Panc1 (cell line): Measurements from ENCODE around the gene BTLA.

Experiments
- CTCF ChIP-seq: fragments of 450-650 bp; IDR thresholded peaks from 2 replicates; pipeline ENCODE4 v1.5.1; 2017; ENCODE audit warnings: mild to moderate bottlenecking
- POLR2AphosphoS5 ChIP-seq: IDR thresholded peaks from 2 replicates; pipeline ENCODE4 v1.6.1; 2012; ENCODE audit warnings: mild to moderate bottlenecking, low read depth, low read length, moderate library complexity

DNA sequence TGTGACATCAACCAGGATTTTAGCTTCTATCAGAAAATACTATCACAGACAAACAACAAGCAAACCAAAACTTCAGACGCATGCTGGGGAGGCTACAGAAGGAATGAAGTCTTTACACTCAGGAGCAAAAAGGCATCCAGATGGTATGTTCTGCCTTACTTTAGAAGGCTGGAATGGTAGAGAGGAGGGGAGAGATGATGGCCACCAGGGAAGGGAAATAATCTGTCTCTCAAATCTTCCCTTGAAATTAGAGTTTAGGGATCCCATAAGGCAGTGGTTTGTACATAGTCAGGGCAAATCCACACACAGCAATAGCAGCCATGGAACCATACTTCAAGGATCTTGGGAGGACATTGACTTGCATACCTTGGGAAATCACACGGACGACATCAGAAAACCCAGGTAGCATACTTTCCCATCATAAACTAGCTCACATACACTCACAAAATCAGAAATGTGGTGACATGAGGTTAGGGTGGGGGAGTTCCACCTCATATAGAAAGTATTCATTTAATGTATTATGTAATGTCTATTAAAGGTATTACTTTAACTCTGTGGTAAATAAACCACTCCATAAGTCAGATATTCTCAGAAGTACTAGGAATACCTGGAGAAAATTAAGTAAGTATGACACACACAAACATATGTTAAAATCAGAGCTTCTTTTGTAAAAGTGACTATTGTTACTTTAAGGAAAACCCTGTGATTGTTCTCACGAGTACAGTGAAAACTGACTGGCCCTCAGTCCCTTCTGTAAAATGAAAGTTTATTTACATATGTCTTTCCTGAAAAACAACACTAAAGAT, 9.4 kb downstream of the BTLA start:
- TF ChIP-seq POLR2AphosphoS5 (no peak), CTCF (no peak)
